Testis (tissue), 3 donors: ENCODE measurements around the gene MCF2L. TPM values are rescaled to one million over a fixed set of nuclear protein-coding genes. Genes with fewer than 3 reads are reported as not detected.

ENCODE experiments used
- DNase-seq: peaks from one replicate; pipeline ENCODE4 v3.0.0-alpha.2; 2019
- H3K27ac ChIP-seq, 2 donors: fragments of 200-600 bp; sonication (generic); one replicate each; pipeline ENCODE4 v1.5.1; 2019
- H3K27me3 ChIP-seq: fragments of 200-600 bp; sonication (generic); one replicate; pipeline ENCODE4 v1.5.1; 2019
- H3K36me3 ChIP-seq: fragments of 200-600 bp; sonication (generic); one replicate; pipeline ENCODE4 v1.5.1; 2017; ENCODE audit warnings: low read depth; ENCODE audit errors: missing control alignments
- H3K4me1 ChIP-seq: fragments of 200-600 bp; sonication (generic); one replicate; pipeline ENCODE4 v1.5.1; 2019
- H3K4me3 ChIP-seq, 2 donors: fragments of 200-600 bp; sonication (generic); one replicate each; pipeline ENCODE4 v1.5.1; 2017 to 2019
- H3K9me3 ChIP-seq: fragments of 200-600 bp; sonication (generic); one replicate; pipeline ENCODE4 v1.5.1; 2017
- CTCF ChIP-seq, 3 experiments: fragments of 450-650 bp in 2 of 3; fragments of 200-600 bp in 1 of 3; sonication (generic) in 1 of 3; IDR thresholded peaks; one replicate each; pipeline ENCODE4 v1.5.1; 2016 to 2019; ENCODE audit warnings: antibody characterized with exemption in 3 of 3, mild to moderate bottlenecking in 2 of 3, moderate library complexity in 1 of 3
- POLR2A ChIP-seq: fragments of 450-650 bp; IDR thresholded peaks from one replicate; pipeline ENCODE4 v1.6.1; 2017; ENCODE audit warnings: antibody characterized with exemption, mild to moderate bottlenecking, moderate library complexity
- WGBS, 2 donors: methylation state at CpG; one replicate each; pipeline ENCODE4 v1.1.5; 2018; 5-methylcytosine and 5-hydroxymethylcytosine counted together
- intact Hi-C: fragments of 100-400 bp; cut with DNase I; formaldehyde crosslinking; loops from one replicate; pipeline ENCODE4 v1.15.1; 2023; ENCODE audit warnings: low total_unique reads
- polyA plus RNA-seq: library from polyadenylated mRNA; stranded (reverse); fragments of 350-450 nt; fragmentation: Illumina TruSeq; extraction: RNeasy Lipid Tissue Mini Kit (QIAGEN cat#74804); gene quantifications from one replicate; pipeline ENCODE4 v1.2.3, GENCODE V29; 2014; ENCODE audit warnings: low read depth, low replicate concordance; ENCODE audit not compliant: insufficient read depth
- total RNA-seq, 2 donors: library from RNA; depleted of rRNA; stranded (reverse); fragments of >200 nt; gene quantifications; one replicate each; pipeline ENCODE4 v1.2.3, GENCODE V29; 2016

MCF2L gene
- total and polyA plus RNA-seq, 3 donors from 2014 or later, result 5.0 to 17.6 (median 14.6) TPM

GRCh38 chr13:113129921-113130750, 161.1 kb downstream of the MCF2L start:
- no peak for TF ChIP-seq POLR2A
- TF ChIP-seq CTCF (IDR thresholded peaks at IDR 0.05), result no peak
- intact Hi-C loops, result no loop called here
- H3K9me3 ChIP-seq, result no peaks in the 10 kb centered on the region
- peak; percentile 80 for DNase-seq
- H3K27ac ChIP-seq, result no peak overlapping the region
- H3K4me1 ChIP-seq, result no peaks in the 10 kb centered on the region
- H3K4me3 ChIP-seq, result peak overlapping the region; percentile 37 to 45
- no peaks in the 10 kb centered on the region for H3K27me3 ChIP-seq
- WGBS, 2 donors, result 30 to 48% methylated on average over 35 to 45 of the region's 60 CpGs
- no peaks in the 10 kb centered on the region for H3K36me3 ChIP-seq

GRCh38 chr13:113135281-113135760, 166.3 kb downstream of the MCF2L start:
- H3K27ac ChIP-seq, result no peak overlapping the region
- no peak for DNase-seq
- WGBS, 2 donors, result 84 to 91% methylated on average over 2 of the region's 2 CpGs
- H3K4me3 ChIP-seq, result no peak overlapping the region
- intact Hi-C loops, result no loop called here
- no peaks in the 10 kb centered on the region for H3K36me3 ChIP-seq
- no peaks in the 10 kb centered on the region for H3K9me3 ChIP-seq
- no peaks in the 10 kb centered on the region for H3K4me1 ChIP-seq
- H3K27me3 ChIP-seq, result no peaks in the 10 kb centered on the region
- no peak for TF ChIP-seq POLR2A
- no peak for TF ChIP-seq CTCF (IDR thresholded peaks at IDR 0.05)

- no peaks in the 10 kb centered on the region for H3K36me3 ChIP-seq
- H3K4me3 ChIP-seq, result no peak overlapping the region
- TF ChIP-seq CTCF (IDR thresholded peaks at IDR 0.05) (no peak), POLR2A (no peak)
- intact Hi-C loops, result no loop called here
- no peaks in the 10 kb centered on the region for H3K9me3 ChIP-seq
- no peak for DNase-seq
- H3K27ac ChIP-seq, result no peak overlapping the region
- no peaks in the 10 kb centered on the region for H3K4me1 ChIP-seq
- no peaks in the 10 kb centered on the region for H3K27me3 ChIP-seq
- 91 to 94% methylated on average over 11 of the region's 11 CpGs for WGBS, 2 donors
Measured at GRCh38 chr13:113137691-113138298, 168.8 kb downstream of the MCF2L start.

DNA sequence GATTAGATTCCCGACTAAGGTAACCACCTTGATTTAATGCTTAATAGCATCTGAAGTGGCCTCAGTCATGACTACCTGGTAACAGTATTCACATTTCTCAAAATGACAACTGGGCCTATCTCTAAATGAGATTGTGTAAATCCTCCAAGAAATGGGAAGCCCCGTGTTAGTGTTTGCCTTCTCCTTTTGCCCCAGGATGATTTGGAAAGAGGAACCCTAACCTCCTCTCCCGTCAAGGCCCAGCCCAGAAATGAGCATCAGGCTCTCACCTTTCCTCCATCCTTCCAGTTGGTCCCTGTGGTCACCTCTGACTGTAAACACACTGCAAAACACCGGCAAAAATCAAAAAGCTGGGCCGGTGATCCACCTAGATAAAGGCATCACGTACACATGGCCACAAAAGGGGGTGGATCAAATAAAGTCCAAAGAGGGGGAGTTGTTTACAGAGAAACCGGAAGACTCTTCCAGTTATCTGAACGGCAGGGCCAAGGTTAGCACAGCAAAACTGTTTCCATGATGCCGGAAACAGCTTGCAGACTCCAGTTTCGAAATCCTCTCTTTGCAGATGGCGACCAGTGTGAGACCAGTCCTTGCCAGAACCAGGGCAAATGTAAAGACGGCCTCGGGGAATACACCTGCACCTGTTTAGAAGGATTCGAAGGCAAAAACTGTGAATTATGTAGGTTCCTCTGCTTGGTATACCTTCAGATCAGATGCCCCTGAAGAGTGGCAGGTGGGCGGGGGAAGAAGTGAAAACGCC, 170.0 kb downstream of the MCF2L start:
- intact Hi-C loops, result no loop called here
- 66 to 71% methylated on average over 16 of the region's 16 CpGs for WGBS, 2 donors

More for the DNA sequence above, 170.0 kb downstream of the MCF2L start:
- TF ChIP-seq CTCF (IDR thresholded peaks at IDR 0.05) (no peak), POLR2A (no peak)
- Histone ChIP-seq H3K9me3 (no peaks in the 10 kb centered on the region), H3K27me3 (no peaks in the 10 kb centered on the region), H3K27ac (no peak overlapping the region), H3K4me3 (no peak overlapping the region), H3K36me3 (no peaks in the 10 kb centered on the region), H3K4me1 (no peaks in the 10 kb centered on the region)
- peak; percentile 13 for DNase-seq
